ENCODE data around the gene SART3. TPM values are rescaled to one million over a fixed set of nuclear protein-coding genes. Genes with fewer than 3 reads are reported as not detected.

SART3 gene
- total RNA-seq, 1 donor from 2014 or later, result 82.5 TPM

GRCh38 chr12:108475396-108475795 lies 85.6 kb downstream of the SART3 start:
- peaks cover 24% of the 10 kb centered on the region for H3K27me3 Mint-ChIP-seq (ENCODE audit: low read depth)
- TF ChIP-seq CTCF (IDR thresholded peaks at IDR 0.05; ENCODE audit: unreplicated experiment), result no peak
- H3K36me3 Mint-ChIP-seq, result no peaks in the 10 kb centered on the region
- no peak for DNase-seq (ENCODE audit: low spot score in 2 of 2, unreplicated experiment in 2 of 2)
- H3K4me3 Mint-ChIP-seq, result no peak overlapping the region
- no peak overlapping the region for H3K27ac Mint-ChIP-seq
- H3K9me3 Mint-ChIP-seq, result no peaks in the 10 kb centered on the region
- H3K4me1 Mint-ChIP-seq, result no peaks in the 10 kb centered on the region

GRCh38 chr12:108473400-108474055 lies 87.4 kb downstream of the SART3 start:
- Mint-ChIP-seq H3K9me3 (no peaks in the 10 kb centered on the region), H3K27me3 (ENCODE audit: low read depth) (peaks cover 16% of the 10 kb centered on the region)

More at GRCh38 chr12:108473400-108474055, 87.4 kb downstream of the SART3 start:
- H3K36me3 Mint-ChIP-seq, result no peaks in the 10 kb centered on the region
- no peak for DNase-seq (ENCODE audit: low spot score in 2 of 2, unreplicated experiment in 2 of 2)
- H3K27ac Mint-ChIP-seq, result no peak overlapping the region
- no peaks in the 10 kb centered on the region for H3K4me1 Mint-ChIP-seq
- no peak for TF ChIP-seq CTCF (IDR thresholded peaks at IDR 0.05; ENCODE audit: unreplicated experiment)
- no peak overlapping the region for H3K4me3 Mint-ChIP-seq

Other genes with a start within 250 kb of the SART3 start
- gene CMKLR1, start 221.9 kb downstream of the SART3 start, total RNA-seq, result 0.87 to 1.7 TPM (median 1.4 TPM) in 3 replicates
- 2.8 to 3.6 TPM (median 2.9 TPM) in 3 replicates for gene FICD, start 45.9 kb downstream of the SART3 start, total RNA-seq
- gene ISCU, start 1.4 kb upstream of the SART3 start, total RNA-seq, result 64.9 to 66.0 TPM (median 65.8 TPM) in 3 replicates
- gene TMEM119, start 36.9 kb upstream of the SART3 start, total RNA-seq, result 37.6 to 43.2 TPM (median 41.2 TPM) in 3 replicates
- 0.33 to 0.47 TPM in 2 of 3 replicates, not detected in the other for gene SELPLG, start 72.7 kb upstream of the SART3 start, total RNA-seq
- 61.8 to 65.3 TPM (median 64.8 TPM) in 3 replicates for gene CORO1C, start 170.3 kb upstream of the SART3 start, total RNA-seq